HG03280 (cell line): ENCODE data around the gene PLD1.

Source experiments
- ATAC-seq: cut with Tn5 transposase; IDR thresholded peaks from one replicate; pipeline ENCODE4 v1.9.1; 2021; ENCODE audit warnings: mild to moderate bottlenecking, moderate library complexity; ENCODE audit not compliant: unreplicated experiment

PLD1 gene

GRCh38 chr3:171678971-171679492, 131.3 kb downstream of the PLD1 start:
- no peak for ATAC-seq

- no peak for ATAC-seq
Observed at GRCh38 chr3:171677706-171678105, 132.6 kb downstream of the PLD1 start.

GRCh38 chr3:171676601-171677175, 133.6 kb downstream of the PLD1 start:
- no peak for ATAC-seq

GRCh38 chr3:171673951-171674350, 136.3 kb downstream of the PLD1 start:
- no peak for ATAC-seq

GRCh38 chr3:171672538-171672937, 137.7 kb downstream of the PLD1 start:
- no peak for ATAC-seq

GRCh38 chr3:171672124-171672523, 138.2 kb downstream of the PLD1 start:
- ATAC-seq = no peak

- no peak for ATAC-seq
Observed at GRCh38 chr3:171671709-171672108, 138.6 kb downstream of the PLD1 start.

GRCh38 chr3:171666516-171666915, 143.8 kb downstream of the PLD1 start:
- ATAC-seq = no peak

GRCh38 chr3:171663805-171664204, 146.5 kb downstream of the PLD1 start:
- ATAC-seq = no peak

GRCh38 chr3:171661484-171661883, 148.8 kb downstream of the PLD1 start:
- ATAC-seq = no peak

GRCh38 chr3:171660188-171660587, 150.1 kb downstream of the PLD1 start:
- no peak for ATAC-seq

- no peak for ATAC-seq
Observed at GRCh38 chr3:171658841-171659240, 151.4 kb downstream of the PLD1 start.

GRCh38 chr3:171654809-171655208, 155.5 kb downstream of the PLD1 start:
- ATAC-seq = no peak

GRCh38 chr3:171654326-171654725, 156.0 kb downstream of the PLD1 start:
- no peak for ATAC-seq

- ATAC-seq = no peak
Observed at GRCh38 chr3:171653701-171654100, 156.6 kb downstream of the PLD1 start.

- ATAC-seq = no peak
Observed at GRCh38 chr3:171652932-171653331, 157.4 kb downstream of the PLD1 start.

- no peak for ATAC-seq
Observed at GRCh38 chr3:171649911-171650592, 160.2 kb downstream of the PLD1 start.

- no peak for ATAC-seq
Observed at GRCh38 chr3:171649267-171649666, 161.0 kb downstream of the PLD1 start.

GRCh38 chr3:171648069-171648468, 162.2 kb downstream of the PLD1 start:
- ATAC-seq = no peak

- no peak for ATAC-seq
Observed at GRCh38 chr3:171646357-171647133, 163.7 kb downstream of the PLD1 start.

- no peak for ATAC-seq
Observed at GRCh38 chr3:171644681-171645080, 165.6 kb downstream of the PLD1 start.

GRCh38 chr3:171643681-171644080, 166.6 kb downstream of the PLD1 start:
- no peak for ATAC-seq
